Mucosa of gallbladder (tissue), 1 donor: ENCODE data around the gene TMEM184A. TPM values are rescaled to one million over a fixed set of nuclear protein-coding genes. Genes with fewer than 3 reads are reported as not detected.

ENCODE experiments used
- DNase-seq: peaks from one replicate; pipeline ENCODE4 v3.0.0-alpha.2; 2020; ENCODE audit warnings: low spot score
- total RNA-seq: library from RNA; stranded (reverse); gene quantifications from one replicate; pipeline ENCODE4 v1.2.1, GENCODE V29; 2021
- donor health status: DM: no; HTN: no; CAD: no.

Gene TMEM184A
- total RNA-seq, 1 donor from 2014 or later = 39.8 TPM

DNA sequence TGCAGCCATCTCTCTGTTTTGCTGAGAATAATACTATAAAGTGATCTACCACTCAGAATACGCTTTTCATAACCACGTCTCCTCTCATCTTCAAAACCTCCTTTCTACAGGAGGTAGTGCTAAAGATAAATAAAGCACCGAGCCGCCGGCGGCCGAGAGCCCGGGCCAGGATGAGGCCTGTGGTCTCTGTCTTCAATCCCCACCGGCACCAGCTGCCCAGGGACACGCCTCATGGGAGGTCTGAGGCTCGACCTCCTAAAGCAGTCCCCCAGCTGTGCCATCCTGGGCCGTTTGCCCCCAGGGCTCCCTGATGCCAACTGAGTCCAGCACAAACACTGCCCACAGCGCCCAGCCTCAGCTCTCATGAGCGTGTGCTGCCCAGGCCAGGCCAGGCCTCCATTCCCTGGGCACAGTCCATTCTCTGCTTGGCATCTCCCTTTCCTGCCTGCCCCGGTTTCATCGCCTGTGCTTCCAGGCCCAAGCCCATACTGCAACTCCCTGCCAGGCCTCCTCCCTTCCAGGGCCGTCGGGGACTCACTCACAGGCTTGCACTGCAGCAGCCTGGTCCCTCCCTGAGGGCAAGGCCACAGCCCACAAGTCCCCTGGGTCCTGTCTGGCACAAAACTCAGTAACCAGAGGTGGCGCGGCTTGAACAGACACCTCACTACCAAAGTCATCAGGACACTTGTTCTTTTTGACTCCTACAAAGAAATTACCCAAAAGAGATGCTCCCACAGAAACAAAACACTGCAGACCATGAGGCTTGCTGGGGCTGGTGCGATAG is 54.3 kb downstream of the TMEM184A start:
- DNase-seq = no peak

GRCh38 chr7:1500064-1500807 is 55.8 kb downstream of the TMEM184A start:
- no peak for DNase-seq

- DNase-seq = no peak
These were observed 56.5 kb downstream of the TMEM184A start for GRCh38 chr7:1499367-1500029.

GRCh38 chr7:1498370-1499305 is 57.4 kb downstream of the TMEM184A start:
- DNase-seq = no peak

DNA sequence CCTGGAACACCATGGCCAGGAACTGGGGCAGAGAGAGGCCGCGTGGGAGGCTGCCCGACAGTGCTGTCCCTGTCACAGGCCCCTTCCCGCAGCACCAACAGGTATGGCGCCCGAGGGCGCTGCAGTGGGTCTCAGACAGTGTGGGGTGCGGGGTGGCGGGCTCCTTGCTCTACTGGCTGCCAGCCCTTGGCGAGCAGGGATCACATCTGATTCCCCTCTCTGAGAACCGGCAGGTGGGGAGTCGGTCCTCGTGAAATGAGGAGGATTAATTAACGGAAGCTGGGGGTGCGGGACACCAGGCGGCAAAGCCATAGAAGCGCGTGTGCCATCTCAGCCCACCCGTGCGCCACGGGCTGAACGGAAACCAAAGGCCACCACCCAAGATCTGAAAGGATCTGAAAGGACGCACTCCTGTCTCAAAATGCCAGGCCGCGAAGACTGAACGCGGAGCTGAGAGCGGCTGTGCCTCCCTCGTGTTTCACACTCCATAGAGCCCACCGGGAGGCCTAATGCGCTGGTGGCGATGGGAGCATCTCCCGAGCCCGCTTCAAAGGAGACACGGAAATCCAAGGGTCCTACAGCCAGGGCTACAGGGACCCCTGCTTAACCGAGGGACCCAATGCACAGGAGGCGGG is 58.6 kb downstream of the TMEM184A start:
- no peak for DNase-seq

DNA sequence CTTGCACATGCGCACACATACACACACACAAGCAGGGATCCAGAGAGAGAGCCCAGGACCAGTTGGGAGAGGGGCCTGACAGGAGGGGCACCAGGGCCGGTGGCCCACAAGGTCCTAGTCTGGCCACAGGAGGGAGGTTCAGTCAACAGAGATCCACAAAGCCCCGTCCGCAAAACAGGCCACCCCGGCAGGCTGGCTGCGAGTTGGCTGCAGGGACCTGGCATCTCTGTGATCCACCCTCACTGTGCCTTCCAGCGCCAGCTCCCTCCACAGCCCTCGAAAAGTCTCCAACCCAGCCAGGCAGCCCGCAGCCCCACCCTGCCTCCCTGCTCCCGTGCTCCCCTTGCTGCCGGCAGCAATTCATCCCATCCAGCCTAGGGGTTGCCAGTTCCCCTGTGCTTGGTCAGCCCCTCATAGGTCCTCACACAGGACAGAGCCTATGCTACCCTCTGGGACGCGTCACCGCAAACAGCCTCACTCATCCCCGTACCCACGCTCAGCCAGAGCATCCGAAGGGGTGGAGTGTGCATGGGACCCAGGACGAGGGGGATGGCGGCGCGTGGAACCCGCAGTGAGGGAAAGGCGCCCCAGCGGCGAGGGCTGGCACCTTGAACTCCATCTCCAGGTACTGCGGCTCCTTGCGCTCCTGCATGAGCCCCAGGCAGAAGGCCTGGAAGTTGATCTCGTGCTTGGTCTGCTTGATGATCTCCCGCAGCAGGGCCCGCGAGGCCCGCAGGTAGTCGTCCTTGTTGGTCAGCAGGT is 59.3 kb downstream of the TMEM184A start:
- no peak for DNase-seq

DNA sequence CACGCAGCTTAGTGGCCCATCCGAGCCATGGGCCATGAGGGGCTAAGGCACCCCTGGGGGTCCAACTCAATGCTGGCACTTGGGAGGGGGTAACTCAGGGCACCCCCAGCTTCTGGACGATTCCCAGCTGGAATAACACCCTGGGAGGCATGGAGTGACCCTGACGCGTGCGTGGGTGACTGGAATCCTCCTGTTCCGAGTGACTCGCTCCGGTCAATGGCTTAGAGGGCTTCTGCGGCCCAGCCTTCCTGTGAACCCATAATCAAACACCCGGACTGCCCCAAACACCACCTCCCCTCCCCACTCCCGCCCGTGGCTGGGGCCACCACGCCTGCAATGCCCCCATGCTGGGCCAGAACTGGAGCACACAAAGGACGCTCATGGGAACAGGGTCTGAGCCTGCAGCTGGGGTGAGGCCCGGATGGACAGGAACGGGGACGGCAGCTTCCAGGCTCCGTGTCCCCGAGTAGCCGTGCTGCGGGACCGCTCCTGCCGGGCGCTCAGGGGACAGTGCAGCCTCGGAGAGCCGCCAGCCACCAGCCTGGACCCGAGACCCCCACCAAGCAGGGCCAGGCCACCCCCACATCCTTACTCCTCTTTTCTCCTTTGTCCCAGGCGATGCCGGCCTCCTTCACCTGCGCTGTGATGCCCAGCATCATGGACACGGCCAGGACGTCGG is 60.3 kb downstream of the TMEM184A start:
- DNase-seq = no peak

GRCh38 chr7:1494866-1495563 is 61.0 kb downstream of the TMEM184A start:
- DNase-seq = no peak

GRCh38 chr7:1494447-1494846 is 61.6 kb downstream of the TMEM184A start:
- no peak for DNase-seq

DNA sequence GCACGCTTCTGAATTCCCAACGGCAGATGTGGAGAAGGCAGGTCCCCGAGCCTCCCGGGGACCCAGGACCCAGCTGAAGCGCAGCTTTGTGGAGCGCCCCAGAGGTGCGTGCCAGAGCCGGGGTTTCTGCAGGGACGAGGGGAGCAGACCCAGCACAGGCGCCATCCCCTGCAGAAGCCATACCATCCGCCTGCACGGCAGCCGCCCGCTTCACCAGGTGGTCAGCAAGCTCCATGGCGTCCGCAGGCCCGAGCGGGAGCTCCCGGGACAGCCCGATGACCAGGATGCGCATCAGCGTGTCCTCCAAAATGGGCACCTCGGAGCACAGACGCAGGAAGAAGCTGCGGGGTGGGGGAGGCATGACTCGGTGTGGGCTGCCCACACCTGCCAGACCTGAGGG is 62.4 kb downstream of the TMEM184A start:
- DNase-seq = no peak

- DNase-seq = no peak
These were observed 62.9 kb downstream of the TMEM184A start for GRCh38 chr7:1493129-1493528.

GRCh38 chr7:1492640-1493039 is 63.4 kb downstream of the TMEM184A start:
- no peak for DNase-seq

Other genes with a start within 250 kb of the TMEM184A start
- 166 TPM for gene MICALL2, start 96.7 kb downstream of the TMEM184A start, total RNA-seq
- 108 TPM for gene INTS1, start 51.8 kb downstream of the TMEM184A start, total RNA-seq
- gene MAFK, start 25.5 kb downstream of the TMEM184A start, total RNA-seq = 56.6 TPM
- 23.7 TPM for gene PSMG3, start 13.8 kb upstream of the TMEM184A start, total RNA-seq
- gene ELFN1, start 114.1 kb upstream of the TMEM184A start, total RNA-seq = 1.4 TPM